NCI-H748 treated with DMSO at 0.1 percent for 48 hours (cell line): ENCODE data around the gene KLK2.
A peak's percentile ranks its signal among the peaks of the same experiment; 100 is the strongest.

Experiments used
- DNase-seq: peaks from one replicate; lab custom pipeline; 2025; lab: John Stamatoyannopoulos, UW

KLK2 gene

GRCh38 chr19:50850738-50851137, 22.5 kb upstream of the KLK2 start:
- DNase-seq, result no peak

DNA sequence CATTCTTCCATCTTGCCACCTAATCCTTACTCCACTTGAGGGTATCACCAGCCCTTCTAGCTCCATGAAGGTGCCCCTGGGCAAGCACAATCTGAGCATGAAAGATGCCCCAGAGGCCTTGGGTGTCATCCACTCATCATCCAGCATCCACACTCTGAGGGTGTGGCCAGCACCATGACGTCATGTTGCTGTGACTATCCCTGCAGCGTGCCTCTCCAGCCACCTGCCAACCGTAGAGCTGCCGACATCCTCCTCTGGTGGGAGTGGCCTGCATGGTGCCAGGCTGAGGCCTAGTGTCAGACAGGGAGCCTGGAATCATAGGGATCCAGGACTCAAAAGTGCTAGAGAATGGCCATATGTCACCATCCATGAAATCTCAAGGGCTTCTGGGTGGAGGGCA, 21.6 kb upstream of the KLK2 start:
- no peak for DNase-seq

DNA sequence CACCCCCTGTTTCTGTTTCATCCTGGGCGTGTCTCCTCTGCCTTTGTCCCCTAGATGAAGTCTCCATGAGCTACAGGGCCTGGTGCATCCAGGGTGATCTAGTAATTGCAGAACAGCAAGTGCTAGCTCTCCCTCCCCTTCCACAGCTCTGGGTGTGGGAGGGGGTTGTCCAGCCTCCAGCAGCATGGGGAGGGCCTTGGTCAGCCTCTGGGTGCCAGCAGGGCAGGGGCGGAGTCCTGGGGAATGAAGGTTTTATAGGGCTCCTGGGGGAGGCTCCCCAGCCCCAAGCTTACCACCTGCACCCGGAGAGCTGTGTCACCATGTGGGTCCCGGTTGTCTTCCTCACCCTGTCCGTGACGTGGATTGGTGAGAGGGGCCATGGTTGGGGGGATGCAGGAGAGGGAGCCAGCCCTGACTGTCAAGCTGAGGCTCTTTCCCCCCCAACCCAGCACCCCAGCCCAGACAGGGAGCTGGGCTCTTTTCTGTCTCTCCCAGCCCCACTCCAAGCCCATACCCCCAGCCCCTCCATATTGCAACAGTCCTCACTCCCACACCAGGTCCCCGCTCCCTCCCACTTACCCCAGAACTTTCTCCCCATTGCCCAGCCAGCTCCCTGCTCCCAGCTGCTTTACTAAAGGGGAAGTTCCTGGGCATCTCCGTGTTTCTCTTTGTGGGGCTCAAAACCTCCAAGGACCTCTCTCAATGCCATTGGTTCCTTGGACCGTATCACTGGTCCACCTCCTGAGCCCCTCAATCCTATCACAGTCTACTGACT, 18.4 kb upstream of the KLK2 start, which contains the start of gene KLK3:
Gene KLK3, plus strand, starts transcription at position 280 of the 775 bp plus-strand sequence. Its CDS starts 41 bp downstream, at position 321.
- no peak for DNase-seq

GRCh38 chr19:50857366-50857765, 15.9 kb upstream of the KLK2 start:
- DNase-seq, result no peak

GRCh38 chr19:50858886-50859285, 14.4 kb upstream of the KLK2 start:
- peak; percentile 78 for DNase-seq

- no peak for DNase-seq
Measured at GRCh38 chr19:50859849-50860248, 13.4 kb upstream of the KLK2 start.

DNA sequence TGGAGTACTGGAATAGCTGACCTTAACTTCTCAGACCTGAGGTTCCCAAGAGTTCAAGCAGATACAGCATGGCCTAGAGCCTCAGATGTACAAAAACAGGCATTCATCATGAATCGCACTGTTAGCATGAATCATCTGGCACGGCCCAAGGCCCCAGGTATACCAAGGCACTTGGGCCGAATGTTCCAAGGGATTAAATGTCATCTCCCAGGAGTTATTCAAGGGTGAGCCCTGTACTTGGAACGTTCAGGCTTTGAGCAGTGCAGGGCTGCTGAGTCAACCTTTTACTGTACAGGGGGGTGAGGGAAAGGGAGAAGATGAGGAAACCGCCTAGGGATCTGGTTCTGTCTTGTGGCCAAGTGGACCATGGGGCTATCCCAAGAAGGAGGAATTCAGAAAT, 12.2 kb upstream of the KLK2 start:
- no peak for DNase-seq

GRCh38 chr19:50861496-50862286, 11.5 kb upstream of the KLK2 start:
- no peak for DNase-seq

DNA sequence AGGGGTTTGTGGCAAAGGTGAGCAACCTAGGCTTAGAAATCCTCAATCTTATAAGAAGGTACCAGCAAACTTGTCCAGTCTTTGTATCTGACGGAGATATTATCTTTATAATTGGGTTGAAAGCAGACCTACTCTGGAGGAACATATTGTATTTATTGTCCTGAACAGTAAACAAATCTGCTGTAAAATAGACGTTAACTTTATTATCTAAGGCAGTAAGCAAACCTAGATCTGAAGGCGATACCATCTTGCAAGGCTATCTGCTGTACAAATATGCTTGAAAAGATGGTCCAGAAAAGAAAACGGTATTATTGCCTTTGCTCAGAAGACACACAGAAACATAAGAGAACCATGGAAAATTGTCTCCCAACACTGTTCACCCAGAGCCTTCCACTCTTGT, 3.8 kb upstream of the KLK2 start:
- DNase-seq, result no peak

GRCh38 chr19:50870417-50871089, 2.7 kb upstream of the KLK2 start:
- DNase-seq, result no peak

DNA sequence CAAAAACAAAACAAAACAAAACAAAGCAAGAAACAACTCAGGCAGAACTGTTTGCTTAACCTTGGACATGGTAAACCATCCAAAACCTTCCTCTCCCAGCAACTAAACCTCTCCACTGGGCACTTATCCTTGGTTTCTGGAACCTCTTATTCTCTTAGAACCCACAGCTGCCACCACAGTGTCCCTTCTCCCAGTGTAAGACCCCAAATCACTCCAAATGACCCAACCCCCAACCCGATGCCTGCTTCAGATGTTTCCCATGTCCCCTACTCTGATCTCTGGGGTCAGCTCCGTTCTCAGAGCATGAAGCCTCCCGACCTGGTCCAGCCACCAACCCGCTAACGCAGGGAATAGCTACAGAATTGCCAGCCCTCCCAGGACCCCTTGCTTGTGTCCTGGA, 972 bp downstream of the KLK2 start:
- no peak for DNase-seq

DNA sequence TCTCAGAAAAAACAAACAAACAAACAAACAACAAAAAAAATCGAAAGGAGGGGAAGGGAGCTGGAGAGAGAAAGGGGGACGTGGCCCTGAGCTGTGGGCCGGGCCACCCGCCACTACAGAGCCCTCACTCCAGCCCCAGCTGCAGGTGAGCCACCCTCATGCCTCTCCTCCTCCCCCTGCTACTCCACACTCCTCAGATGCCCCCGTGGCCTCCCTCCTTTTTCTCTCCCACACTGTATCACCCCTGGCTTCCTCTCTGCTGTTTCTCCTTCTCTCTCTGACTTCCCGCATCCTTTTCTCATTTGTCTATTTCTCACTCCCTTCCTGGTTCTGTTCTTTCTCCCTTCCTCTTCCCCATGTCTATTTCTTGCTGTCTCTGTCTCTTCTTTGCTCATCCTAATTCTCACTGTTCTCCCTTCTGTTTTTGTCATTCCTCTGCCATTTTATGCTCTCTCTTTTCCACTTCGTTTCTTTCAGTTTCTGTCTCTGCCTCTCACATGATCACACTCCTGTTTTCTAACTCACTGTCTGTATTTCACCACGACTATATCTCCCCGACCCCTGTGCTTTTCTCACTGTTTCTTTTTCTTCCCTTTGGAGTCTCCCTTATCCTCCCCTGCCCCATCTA, 2.7 kb downstream of the KLK2 start:
- DNase-seq, result no peak

DNA sequence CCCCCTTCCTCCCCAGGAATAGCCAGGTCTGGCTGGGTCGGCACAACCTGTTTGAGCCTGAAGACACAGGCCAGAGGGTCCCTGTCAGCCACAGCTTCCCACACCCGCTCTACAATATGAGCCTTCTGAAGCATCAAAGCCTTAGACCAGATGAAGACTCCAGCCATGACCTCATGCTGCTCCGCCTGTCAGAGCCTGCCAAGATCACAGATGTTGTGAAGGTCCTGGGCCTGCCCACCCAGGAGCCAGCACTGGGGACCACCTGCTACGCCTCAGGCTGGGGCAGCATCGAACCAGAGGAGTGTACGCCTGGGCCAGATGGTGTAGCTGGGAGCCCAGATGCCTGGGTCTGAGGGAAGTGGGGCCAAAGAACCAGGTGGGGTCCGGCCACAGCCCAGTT, 3.2 kb downstream of the KLK2 start:
- no peak for DNase-seq

DNA sequence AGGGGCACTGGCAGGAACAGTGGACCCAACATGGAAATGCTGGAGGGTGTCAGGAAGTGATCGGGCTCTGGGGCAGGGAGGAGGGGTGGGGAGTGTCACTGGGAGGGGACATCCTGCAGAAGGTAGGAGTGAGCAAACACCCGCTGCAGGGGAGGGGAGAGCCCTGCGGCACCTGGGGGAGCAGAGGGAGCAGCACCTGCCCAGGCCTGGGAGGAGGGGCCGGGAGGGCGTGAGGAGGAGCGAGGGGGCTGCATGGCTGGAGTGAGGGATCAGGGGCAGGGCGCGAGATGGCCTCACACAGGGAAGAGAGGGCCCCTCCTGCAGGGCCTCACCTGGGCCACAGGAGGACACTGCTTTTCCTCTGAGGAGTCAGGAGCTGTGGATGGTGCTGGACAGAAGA, 4.1 kb downstream of the KLK2 start:
- no peak for DNase-seq

DNA sequence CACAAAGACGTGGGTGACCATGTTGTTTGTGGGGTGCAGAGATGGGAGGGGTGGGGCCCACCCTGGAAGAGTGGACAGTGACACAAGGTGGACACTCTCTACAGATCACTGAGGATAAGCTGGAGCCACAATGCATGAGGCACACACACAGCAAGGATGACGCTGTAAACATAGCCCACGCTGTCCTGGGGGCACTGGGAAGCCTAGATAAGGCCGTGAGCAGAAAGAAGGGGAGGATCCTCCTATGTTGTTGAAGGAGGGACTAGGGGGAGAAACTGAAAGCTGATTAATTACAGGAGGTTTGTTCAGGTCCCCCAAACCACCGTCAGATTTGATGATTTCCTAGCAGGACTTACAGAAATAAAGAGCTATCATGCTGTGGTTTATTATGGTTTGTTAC, 5.6 kb downstream of the KLK2 start:
- DNase-seq, result no peak

GRCh38 chr19:50880241-50880640, 7.0 kb downstream of the KLK2 start:
- DNase-seq, result no peak

DNA sequence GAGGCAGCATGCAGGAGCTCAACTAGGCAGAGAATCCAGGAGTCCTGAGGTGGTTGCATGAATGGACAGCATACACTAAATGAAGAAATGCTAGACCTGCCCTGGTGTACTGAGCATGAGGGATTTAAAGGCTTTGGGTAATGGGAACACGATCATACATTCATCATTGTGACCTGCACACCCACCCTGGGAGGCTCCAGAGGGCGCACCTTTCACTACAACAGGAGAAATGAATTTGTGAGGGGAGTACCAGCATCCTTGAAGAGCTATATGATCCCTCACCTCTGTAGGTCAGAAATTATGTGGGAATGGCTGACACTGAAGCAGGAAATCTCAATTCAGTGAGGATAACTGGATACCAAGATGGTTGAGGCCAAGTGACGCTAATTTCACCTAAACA, 8.9 kb downstream of the KLK2 start:
- DNase-seq, result no peak

DNA sequence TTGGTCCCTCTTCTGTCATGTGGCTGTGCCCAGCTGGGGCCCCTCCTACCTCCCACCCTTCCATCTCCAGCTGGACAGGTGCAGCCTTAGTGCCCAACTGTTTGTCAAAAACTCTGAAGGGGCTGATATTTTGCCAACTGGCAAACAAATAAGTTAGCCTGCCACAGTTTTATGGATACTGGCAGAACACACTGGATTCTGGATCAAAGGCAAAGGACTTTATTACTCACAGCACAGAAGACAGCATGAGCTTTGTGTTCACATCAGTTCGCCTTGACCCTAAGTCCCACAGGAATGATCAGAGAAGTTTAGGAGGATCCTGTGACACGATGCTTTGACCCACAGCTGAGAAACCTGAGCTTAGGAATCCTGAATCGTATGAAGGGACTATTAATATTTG, 16.4 kb downstream of the KLK2 start:
- no peak for DNase-seq

DNA sequence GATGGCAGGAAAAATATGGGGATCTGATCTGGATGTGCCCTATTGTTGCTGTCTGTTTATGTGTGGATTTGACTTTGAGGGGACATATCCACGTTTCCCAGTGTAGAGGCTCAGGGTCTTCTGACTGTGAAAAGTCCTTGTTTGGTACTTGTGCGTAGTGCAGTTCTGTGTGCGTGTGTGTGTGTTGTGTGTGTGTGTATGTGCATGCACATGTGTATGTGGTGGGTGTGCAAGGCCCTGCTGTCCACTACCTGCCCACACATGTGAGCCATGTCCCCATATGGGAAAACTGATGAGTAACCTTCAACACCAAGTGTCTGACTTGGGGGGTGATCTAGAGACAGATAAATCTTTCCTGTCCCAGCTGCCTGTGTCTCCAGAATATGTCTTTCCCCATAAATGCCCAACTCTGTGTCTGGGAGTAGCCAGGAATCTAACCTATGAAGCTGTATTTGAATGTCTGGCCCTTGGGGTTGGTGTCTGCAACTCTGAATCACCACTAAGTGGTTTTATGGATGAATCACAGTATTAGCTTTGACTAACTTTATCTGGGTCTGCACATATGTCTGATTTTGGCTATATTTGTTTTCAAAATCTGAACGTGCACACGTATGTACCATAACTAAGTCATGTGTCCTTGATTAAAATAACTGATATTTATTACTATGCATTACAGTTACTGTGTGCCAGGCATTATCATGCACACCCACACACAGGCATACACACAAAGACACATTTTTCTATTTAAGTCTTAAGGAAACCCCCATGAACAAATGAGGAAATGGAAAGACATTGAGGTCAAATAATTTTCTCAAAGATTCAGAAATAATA, 17.4 kb downstream of the KLK2 start:
- DNase-seq, result no peak

DNA sequence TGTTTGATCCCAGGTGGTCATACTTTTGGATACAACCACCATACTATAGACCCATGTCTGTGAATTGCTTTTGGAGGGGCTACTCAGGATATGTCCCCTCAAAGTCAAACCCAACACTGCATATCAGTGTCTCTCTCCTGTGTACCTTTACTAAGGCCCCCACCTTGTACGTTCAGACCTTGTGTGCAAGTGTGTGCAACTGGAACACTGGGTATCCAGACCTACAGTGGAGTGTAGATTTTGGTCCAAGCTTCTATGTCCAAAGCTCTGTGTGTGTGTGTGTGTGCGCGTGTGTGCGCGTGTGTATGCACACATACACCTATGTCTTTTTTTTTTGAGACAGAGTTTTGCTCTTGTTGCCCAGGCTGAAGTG, 18.0 kb downstream of the KLK2 start:
- DNase-seq, result no peak

DNA sequence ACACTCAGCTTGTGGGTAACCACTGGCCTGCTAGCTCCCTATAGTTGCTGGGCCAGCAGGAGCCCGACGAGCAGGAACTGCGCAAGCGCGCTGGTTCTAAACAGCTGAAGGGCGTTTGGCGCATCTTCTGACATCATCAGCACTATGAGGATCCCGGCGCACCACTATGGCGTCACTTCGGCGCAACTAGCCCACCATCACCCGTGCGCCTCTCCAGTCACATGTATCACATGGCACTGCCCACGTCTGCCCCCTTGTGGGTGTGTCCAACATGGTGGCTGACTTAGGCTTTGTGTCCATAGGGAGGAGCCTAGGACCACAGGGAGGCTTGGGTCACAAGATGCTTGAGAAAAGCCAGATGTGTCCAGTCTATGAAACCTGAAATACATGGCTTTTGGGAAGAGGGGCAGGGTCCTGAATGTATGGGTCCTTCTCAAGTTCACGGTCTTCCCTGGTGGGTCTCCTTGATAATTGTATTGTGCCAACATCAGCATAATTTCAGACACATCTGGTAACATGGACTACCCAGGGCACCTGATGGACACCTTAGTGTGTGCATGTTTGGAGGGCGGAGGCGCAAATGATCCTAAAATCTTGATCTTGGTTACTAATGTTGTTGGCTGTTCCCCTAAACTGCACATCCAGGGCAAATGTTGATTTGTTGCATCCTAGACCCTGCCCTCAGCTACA, 20.0 kb downstream of the KLK2 start:
- no peak for DNase-seq
